GM18873 (cell line): ENCODE results near the gene TMEM200B.
"Not testable (repeated sequence)": the region's sequence is repeated elsewhere in the genome, so short reads cannot be mapped to it uniquely, and the experiment has no call there.

ENCODE experiments used
- ATAC-seq: cut with Tn5 transposase; IDR thresholded peaks from one replicate; pipeline ENCODE4 v1.9.1; 2021; ENCODE audit warnings: mild to moderate bottlenecking, moderate library complexity, moderate number of reproducible peaks; ENCODE audit not compliant: unreplicated experiment, low FRiP score

TMEM200B gene

DNA sequence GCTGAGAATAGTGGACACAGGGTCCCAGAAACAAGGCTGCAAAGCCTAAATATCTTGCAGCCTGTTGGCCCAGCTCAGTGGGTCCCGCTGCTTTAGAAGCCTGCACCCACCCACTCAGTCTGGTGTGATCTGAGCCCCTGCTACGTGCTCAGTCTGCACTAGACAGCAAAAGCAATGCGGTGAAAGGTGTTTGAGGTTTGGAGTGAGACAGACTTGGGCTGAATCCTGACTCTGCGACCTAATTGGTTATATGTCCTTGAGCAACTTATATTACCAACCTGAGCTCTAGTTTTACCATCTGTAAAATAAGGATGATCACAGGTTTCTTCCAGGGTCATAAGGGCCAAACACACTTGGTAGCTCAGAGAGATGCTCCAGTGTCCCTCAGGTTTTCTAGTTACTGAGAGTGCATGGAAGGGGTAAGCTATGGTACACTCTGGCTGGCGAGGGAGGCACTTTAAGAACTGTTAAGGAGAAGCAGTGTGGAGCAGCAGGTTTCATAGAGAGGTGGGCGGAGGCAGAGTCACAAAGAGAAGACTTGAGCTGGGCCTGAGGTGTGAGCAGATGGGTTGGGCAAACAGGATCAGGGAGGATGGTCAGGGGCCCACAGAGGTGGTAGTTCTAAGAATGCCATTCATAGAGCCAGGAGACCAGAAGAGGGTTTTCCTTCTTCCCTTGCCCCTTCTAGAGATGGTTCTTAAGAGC, 10.1 kb downstream of the TMEM200B start:
- ATAC-seq = no peak

GRCh38 chr1:29112705-29113412, 10.8 kb downstream of the TMEM200B start:
- no peak for ATAC-seq

DNA sequence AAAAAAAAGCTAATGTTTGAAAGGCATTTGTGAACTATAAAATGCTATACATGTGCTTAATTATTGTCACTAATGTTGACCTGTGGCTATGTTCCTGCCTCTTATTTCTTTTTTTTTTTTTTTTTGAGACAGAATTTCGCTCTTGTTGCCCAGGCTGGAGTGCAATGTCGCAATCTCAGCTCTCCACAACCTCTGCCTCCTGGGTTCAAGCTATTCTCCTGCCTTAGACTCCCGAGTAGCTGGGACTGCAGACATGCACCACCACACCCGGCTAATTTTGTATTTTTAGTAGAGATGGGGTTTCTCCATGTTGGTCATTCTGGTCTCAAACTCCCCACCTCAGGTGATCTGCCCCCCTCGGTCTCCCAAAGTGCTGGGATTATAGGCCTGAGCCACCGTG, 15.7 kb downstream of the TMEM200B start:
- not testable (repeated sequence) for ATAC-seq

DNA sequence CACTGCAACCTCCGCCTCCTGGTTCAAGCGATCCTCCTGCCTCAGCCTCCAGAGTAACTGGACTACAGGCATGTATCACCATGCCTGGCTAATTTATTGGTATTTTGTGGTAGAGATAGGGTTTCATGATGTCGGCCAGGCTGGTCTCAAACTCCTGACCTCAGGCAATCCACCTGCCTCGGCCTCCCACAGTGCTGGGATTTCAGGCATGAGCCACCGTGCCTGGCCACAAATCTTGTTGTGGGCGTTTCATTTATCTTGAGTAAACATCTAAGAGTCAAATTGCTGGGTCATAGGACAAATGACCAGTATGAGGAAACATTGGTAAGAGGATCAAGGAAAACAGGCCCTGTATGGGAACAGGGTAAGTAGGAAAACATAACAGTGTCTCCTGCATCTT, 17.9 kb downstream of the TMEM200B start:
- no peak for ATAC-seq

- no peak for ATAC-seq
These were observed 23.2 kb downstream of the TMEM200B start for GRCh38 chr1:29100487-29100886.

DNA sequence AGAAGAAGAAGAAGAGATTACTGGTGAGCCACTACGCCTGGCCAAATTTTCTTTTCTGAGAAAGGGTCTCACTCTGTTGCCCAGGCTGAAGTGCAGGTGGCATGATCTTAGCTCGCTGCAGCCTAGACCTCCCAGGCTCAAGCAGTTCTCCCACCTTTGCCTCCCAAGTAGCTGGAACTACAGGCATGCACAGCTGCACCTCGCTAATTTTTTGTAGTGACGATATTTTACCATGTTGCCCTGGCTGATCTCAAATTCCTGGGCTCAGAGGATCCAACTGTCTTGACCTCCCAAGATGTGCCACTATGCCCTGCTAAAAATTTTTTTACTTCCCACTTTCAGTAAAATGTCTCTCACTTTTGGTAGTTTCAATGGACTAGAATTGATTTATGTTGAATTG, 24.4 kb downstream of the TMEM200B start:
- no peak for ATAC-seq

DNA sequence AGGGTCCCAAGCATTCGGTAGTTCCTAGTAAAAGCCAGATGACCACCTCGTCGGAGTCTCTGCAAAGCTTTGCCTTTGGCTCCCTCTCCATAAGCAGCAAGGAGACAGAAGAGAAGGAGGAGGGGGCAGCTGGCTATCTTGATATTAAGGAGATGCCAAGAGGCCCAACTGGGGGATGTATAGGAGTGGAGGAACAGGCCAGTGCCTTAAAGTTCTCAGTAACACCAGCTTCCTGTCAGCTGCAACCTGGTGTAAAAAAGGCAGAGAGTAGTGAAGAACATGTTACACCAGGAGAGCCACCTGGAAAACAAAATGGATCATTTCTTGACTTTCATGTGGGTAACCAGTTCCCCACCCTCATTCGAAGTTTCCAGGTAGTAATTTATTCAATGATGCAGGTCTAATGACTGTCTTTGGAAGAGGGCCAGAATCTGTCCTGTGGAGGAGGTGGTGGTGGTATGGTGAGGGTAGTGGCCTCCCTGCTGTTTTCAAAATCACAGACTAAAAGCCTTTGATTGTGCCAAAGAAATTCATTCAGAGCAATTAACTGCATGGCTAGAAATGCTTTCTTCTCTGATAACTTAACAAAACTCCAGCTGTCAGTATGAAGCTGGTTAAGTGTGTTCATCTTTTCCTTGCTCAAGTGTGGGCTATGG, 27.3 kb downstream of the TMEM200B start:
- no peak for ATAC-seq

GRCh38 chr1:29094954-29095353, 28.7 kb downstream of the TMEM200B start:
- no peak for ATAC-seq

- no peak for ATAC-seq
These were observed 29.3 kb downstream of the TMEM200B start for GRCh38 chr1:29094433-29094832.

DNA sequence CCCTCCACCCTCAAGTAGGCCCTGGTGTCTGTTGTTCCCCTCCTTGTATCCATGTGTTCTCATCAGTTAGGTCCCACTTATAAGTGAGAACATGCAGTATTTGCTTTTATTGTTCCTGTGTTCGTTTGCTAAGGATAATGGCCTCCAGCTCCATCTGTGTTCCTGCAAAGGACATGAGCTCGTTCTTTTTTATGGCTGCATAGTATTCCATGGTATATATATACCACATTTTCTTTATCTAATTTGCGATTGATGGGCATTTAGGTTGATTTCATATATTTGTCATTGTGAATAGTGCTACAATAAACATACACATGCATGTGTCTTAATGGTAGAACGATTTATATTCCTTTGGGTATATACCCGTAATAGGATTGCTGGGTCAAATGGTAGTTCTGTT, 31.0 kb downstream of the TMEM200B start:
- ATAC-seq = not testable (repeated sequence)

DNA sequence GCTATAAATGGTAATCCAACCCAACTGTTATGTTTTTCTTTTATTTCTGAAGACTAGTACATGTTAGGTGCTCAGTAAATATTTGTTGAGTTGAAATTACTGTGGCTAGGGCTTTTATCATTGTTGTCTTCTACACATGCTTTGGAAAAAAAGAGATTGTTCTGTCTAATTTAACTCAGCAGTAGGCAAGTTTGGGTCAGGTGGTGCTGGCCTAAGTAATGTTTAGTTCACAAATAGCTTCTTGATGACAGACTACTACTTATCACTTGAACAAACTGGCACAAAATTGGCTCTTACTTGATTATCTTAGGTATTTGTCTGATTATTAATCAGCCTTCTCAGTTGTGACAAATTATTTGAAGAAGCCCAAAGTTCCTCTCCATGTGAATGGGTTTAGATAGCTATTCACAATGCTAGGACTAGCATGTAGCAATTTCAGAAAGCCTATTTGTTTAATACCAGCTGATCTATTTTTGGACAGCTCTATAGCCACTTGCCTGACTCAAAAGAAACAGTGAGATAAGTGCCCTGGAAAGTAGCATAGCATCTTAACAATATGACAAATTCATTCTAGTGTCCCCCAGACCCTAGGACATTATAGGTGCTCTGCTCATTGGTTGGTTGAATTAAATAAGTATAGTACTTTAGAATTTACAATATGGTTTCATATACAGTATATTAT, 32.6 kb downstream of the TMEM200B start:
- no peak for ATAC-seq

DNA sequence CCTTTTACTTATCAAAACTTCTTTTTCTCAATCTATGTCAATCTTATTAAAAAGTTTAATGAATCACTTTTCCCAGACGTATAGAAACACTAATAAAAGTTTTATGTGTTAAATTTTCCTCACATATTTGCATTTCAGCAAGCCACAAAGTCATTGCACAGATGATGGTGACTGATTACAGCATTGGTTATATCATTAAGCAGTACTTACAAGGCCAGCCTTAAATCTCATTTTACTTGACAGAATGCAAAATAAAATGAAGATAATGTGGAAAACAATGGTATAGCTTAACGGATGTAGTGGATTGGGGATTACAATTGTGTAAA, 39.5 kb downstream of the TMEM200B start:
- ATAC-seq = no peak

DNA sequence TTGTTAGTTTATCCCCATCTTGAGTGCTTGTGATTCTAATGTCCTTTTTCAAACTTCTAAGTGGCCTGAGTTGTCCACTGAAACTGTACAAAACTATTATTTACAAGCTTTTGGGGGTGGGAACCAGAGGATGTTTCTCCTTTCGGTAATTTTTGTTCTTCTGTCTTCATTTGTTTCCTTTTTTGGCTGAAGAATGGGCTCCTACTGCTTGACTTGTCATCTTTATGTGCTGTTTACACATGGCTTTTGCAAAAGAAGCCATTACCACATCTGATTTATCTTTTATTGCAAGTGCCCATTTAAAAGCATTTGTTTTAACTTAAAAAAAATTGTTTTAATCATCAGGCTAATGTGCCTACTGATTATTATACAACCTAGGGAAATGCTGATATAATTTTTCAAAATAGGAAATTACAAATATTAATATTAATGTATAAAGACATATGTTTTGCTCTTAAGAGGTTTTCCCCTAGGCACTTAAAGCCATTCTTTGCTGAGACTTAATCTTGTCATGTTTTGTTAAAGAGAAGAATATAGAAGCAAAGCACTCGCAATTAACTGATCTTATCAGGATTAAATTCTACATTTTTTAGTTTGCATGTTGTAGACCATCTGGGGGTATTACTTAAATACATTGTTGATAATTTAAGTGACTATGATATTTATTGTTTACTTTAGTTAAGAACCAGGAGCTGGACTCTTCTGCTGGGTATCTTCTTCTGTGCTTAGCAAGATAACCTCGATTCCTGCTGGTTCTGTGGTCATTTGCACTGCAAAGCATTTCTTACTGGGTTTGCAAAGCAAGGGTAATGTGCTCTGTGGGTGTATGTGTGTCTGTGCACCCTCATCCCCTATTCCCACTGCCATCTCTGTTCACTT, 40.1 kb downstream of the TMEM200B start:
- ATAC-seq = no peak

- ATAC-seq = no peak
These were observed 41.2 kb downstream of the TMEM200B start for GRCh38 chr1:29082519-29082918.

DNA sequence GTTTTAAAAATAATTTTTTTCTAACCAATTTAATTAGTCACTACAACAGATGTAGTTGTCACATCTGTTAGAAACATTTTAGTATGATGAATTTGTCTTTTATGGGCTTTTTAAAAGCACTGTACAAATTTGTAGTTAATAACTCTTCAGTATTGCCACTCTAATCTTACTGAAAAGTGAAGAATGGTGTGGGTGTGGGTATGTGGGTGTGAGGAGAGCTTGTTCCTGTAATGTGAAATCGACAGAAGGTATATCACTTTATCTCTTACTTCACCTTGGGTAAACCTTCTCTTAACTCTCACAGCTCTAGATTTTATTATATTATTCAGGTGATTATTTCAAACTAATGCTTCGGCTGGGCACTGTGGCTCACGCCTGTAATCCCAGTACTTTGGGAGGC, 42.5 kb downstream of the TMEM200B start:
- ATAC-seq = no peak

DNA sequence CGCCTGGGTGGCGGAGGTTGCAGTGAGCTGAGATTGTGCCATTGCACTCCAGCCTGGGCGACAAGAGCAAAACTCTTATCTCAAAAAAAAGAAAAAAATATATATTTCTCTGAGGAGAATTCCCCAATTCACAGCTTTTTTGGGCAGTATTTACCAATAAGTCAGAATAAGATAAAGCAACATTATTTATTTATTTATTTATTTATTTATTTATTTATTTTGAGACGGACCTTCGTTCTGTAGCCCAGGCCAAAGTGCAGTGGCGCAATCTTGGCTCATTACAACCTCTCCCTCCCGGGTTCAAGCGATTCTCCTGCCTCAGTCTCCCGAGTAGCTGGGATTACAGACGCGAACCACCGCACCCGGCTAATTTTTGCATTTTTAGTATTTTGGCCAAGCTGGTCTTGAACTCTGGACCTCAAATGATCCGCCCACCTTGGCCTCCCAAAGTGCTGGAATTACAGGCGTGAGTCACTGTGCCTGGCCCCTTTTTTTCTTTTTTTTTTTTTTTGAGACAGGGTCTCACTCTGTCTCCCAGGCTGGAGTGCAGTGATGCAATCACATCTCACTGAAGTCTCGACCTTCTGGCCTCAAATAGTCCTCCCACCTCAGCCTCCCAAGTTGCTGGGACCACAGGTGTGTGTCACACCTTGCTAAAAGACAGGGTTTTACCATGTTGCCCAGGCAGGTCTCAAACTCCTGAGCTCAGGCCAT, 43.6 kb downstream of the TMEM200B start:
- ATAC-seq = not testable (repeated sequence)

GRCh38 chr1:29077155-29077554, 46.5 kb downstream of the TMEM200B start:
- ATAC-seq = no peak
